ENCODE data around the gene NGRN.

DNA sequence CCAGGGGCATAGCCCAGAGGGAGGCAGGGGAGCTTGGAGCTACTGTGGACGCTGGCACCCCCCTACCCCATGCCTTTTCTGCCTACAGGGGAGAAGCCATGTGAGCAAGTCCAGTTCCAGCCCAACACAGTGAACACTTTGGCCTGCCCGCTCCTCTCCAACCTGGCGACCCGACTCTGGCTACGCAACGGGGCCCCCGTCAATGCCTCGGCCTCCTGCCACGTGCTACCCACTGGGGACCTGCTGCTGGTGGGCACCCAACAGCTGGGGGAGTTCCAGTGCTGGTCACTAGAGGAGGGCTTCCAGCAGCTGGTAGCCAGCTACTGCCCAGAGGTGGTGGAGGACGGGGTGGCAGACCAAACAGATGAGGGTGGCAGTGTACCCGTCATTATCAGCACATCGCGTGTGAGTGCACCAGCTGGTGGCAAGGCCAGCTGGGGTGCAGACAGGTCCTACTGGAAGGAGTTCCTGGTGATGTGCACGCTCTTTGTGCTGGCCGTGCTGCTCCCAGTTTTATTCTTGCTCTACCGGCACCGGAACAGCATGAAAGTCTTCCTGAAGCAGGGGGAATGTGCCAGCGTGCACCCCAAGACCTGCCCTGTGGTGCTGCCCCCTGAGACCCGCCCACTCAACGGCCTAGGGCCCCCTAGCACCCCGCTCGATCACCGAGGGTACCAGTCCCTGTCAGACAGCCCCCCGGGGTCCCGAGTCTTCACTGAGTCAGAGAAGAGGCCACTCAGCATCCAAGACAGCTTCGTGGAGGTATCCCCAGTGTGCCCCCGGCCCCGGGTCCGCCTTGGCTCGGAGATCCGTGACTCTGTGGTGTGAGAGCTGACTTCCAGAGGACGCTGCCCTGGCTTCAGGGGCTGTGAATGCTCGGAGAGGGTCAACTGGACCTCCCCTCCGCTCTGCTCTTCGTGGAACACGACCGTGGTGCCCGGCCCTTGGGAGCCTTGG lies 37.4 kb upstream of the NGRN start:
- TF ChIP-seq POLR2A (IDR thresholded peaks at IDR 0.05): no peak
- TF ChIP-seq, protein P1, sequence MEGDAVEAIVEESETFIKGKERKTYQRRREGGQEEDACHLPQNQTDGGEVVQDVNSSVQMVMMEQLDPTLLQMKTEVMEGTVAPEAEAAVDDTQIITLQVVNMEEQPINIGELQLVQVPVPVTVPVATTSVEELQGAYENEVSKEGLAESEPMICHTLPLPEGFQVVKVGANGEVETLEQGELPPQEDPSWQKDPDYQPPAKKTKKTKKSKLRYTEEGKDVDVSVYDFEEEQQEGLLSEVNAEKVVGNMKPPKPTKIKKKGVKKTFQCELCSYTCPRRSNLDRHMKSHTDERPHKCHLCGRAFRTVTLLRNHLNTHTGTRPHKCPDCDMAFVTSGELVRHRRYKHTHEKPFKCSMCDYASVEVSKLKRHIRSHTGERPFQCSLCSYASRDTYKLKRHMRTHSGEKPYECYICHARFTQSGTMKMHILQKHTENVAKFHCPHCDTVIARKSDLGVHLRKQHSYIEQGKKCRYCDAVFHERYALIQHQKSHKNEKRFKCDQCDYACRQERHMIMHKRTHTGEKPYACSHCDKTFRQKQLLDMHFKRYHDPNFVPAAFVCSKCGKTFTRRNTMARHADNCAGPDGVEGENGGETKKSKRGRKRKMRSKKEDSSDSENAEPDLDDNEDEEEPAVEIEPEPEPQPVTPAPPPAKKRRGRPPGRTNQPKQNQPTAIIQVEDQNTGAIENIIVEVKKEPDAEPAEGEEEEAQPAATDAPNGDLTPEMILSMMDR (IDR thresholded peaks at IDR 0.05): no peak

Data from esophagus squamous epithelium (tissue), 4 donors.